A549 (cell line): ENCODE measurements around the gene TENM3. TPM values are rescaled to one million over a fixed set of nuclear protein-coding genes. Genes with fewer than 3 reads are reported as not detected.
A peak's percentile ranks its signal among the peaks of the same experiment; 100 is the strongest.

Experiments
- ATAC-seq, 2 experiments: fragments of 200-7000 bp in 1 of 2; fragments of >200 bp in 1 of 2; cut with Nextera tagmentation in 1 of 2; cut with Tn5 transposase in 1 of 2; 3 replicates each; pipeline versions ENCODE4 v1.8.0 to v1.9.1; 2018 to 2020; ENCODE audit warnings: mild to moderate bottlenecking in 1 of 2, moderate library complexity in 1 of 2
- CTCF ChIA-PET: fragments of 300-600 bp; sonication (Branson Sonifier 250); formaldehyde crosslinking; extraction: SDS; loops from one replicate; lab custom pipeline; 2021; ENCODE audit warnings: antibody characterized with exemption, inconsistent platforms; lab: Yijun Ruan, JAX
- POLR2A ChIA-PET: fragments of 350-600 bp; formaldehyde crosslinking; extraction: SDS; loops from one replicate; lab custom pipeline; 2021; ENCODE audit warnings: antibody characterized with exemption, inconsistent platforms; lab: Yijun Ruan, JAX
- DNase-seq, 2 experiments: peaks; one replicate each; pipeline versions ENCODE4 v3.0.0 to v3.0.0-alpha.2; 2011 to 2016; ENCODE audit warnings: low read depth in 1 of 2, low spot score in 1 of 2
- FAIRE-seq: peaks from 2 replicates; lab custom pipeline; 2011; peaks lifted over from hg19 to GRCh38; lab: Jason Lieb, UNC
- H3K27ac ChIP-seq, 2 experiments: fragments of >200 bp; sonication (Bioruptor Twin); formaldehyde crosslinking; 3 replicates each; pipeline ENCODE4 v1.5.1; 2016 to 2017
- H3K4me1 ChIP-seq: fragments of >200 bp; sonication (Bioruptor Twin); formaldehyde crosslinking; 3 replicates; pipeline ENCODE4 v1.6.1; 2016
- H3K4me2 ChIP-seq: fragments of >200 bp; sonication (Bioruptor Twin); formaldehyde crosslinking; 3 replicates; pipeline ENCODE4 v1.6.1; 2016
- H3K4me3 ChIP-seq: fragments of >200 bp; sonication (Bioruptor Twin); formaldehyde crosslinking; 3 replicates; pipeline ENCODE4 v1.5.1; 2016
- H3K9me3 ChIP-seq: fragments of >200 bp; sonication (Bioruptor Twin); formaldehyde crosslinking; 3 replicates; pipeline ENCODE4 v1.6.1; 2016
- BCL3 ChIP-seq: fragments of >200 bp; sonication (Bioruptor Twin); formaldehyde crosslinking; IDR thresholded peaks from 3 replicates; pipeline ENCODE4 v1.6.1; 2016
- CEBPB ChIP-seq, 2 experiments: fragments of >200 bp in 1 of 2; sonication (Bioruptor Twin) in 1 of 2; formaldehyde crosslinking in 1 of 2; IDR thresholded peaks; 2 replicates each; pipeline ENCODE4 v1.6.1; 2012 to 2016
- ESRRA ChIP-seq: fragments of 150-350 bp; IDR thresholded peaks from 2 replicates; pipeline ENCODE4 v1.6.1; 2014; ENCODE audit warnings: mild to moderate bottlenecking, low read length, borderline replicate concordance
- FOSB ChIP-seq: fragments of 250-450 bp; sonication (Bioruptor Pico); IDR thresholded peaks from 2 replicates; pipeline ENCODE4 v1.5.0; 2020; ENCODE audit warnings: mild to moderate bottlenecking, moderate library complexity
- FOSL2 ChIP-seq, 2 experiments: fragments of 450-650 bp in 1 of 2; fragments of >200 bp in 1 of 2; sonication (Bioruptor Twin) in 1 of 2; formaldehyde crosslinking; IDR thresholded peaks; 2 replicates each; pipeline versions ENCODE4 v1.5.0 to v1.6.1; 2016 to 2020; ENCODE audit warnings: mild to moderate bottlenecking in 1 of 2, moderate library complexity in 1 of 2
- GATA3 ChIP-seq: IDR thresholded peaks from 2 replicates; pipeline ENCODE4 v1.6.1; 2012; ENCODE audit warnings: borderline replicate concordance
- HOXB13 ChIP-seq: fragments of 250-450 bp; sonication (Bioruptor Pico); IDR thresholded peaks from 2 replicates; pipeline ENCODE4 v1.5.0; 2020; ENCODE audit warnings: low read depth, mild to moderate bottlenecking, moderate library complexity
- HOXB5 ChIP-seq: fragments of 250-450 bp; sonication (Bioruptor Pico); IDR thresholded peaks from 2 replicates; pipeline ENCODE4 v1.5.0; 2020; ENCODE audit warnings: mild to moderate bottlenecking, moderate library complexity
- KDM1A ChIP-seq: fragments of 200-600 bp; sonication (generic); IDR thresholded peaks from 2 replicates; pipeline ENCODE4 v1.6.1; 2016; ENCODE audit warnings: low read depth, mild to moderate bottlenecking
- MAFK ChIP-seq: fragments of 450-650 bp; IDR thresholded peaks from 2 replicates; pipeline ENCODE4 v1.6.1; 2014; ENCODE audit not compliant: partially characterized antibody
- MYC ChIP-seq: IDR thresholded peaks from 2 replicates; pipeline ENCODE4 v1.6.1; 2012; ENCODE audit warnings: mild to moderate bottlenecking, inconsistent platforms, low read length, improper control_type of control experiment, borderline replicate concordance
- NFE2L2 ChIP-seq: fragments of 150-350 bp; conservative IDR thresholded peaks from 2 replicates; pipeline ENCODE4 v1.6.1; 2014; ENCODE audit warnings: low read length
- NPAS2 ChIP-seq: fragments of 250-450 bp; sonication (Bioruptor Pico); IDR thresholded peaks from 2 replicates; pipeline ENCODE4 v1.8.0; 2022; ENCODE audit warnings: mild to moderate bottlenecking, moderate library complexity, borderline replicate concordance
- SREBF2 ChIP-seq: fragments of 450-650 bp; IDR thresholded peaks from 2 replicates; pipeline ENCODE4 v1.6.1; 2014; ENCODE audit warnings: mild to moderate bottlenecking, moderate library complexity
- TP53 ChIP-seq: fragments of 250-450 bp; sonication (Bioruptor Pico); IDR thresholded peaks from 2 replicates; pipeline ENCODE4 v1.5.0; 2021; ENCODE audit warnings: mild to moderate bottlenecking, moderate library complexity
- USF2 ChIP-seq: fragments of 450-650 bp; IDR thresholded peaks from 2 replicates; pipeline ENCODE4 v1.6.1; 2014; ENCODE audit warnings: antibody characterized with exemption
- ZC3H11A ChIP-seq: fragments of 450-650 bp; IDR thresholded peaks from 2 replicates; pipeline ENCODE4 v1.6.1; 2014; ENCODE audit warnings: antibody characterized with exemption, mild to moderate bottlenecking
- ZFP36 ChIP-seq: fragments of 450-650 bp; IDR thresholded peaks from 2 replicates; pipeline ENCODE4 v1.6.1; 2014; ENCODE audit warnings: borderline replicate concordance; ENCODE audit not compliant: partially characterized antibody
- ZSCAN20 ChIP-seq: fragments of 250-450 bp; sonication (Bioruptor Pico); IDR thresholded peaks from 2 replicates; pipeline ENCODE4 v1.8.0; 2022; ENCODE audit warnings: mild to moderate bottlenecking, moderate library complexity
- WGBS: methylation state at CpG from one replicate; pipeline ENCODE4 v1.1.6; 2017; ENCODE audit errors: missing lambda C conversion rate; 5-methylcytosine and 5-hydroxymethylcytosine counted together
- polyA plus RNA-seq, 4 experiments: library from polyadenylated mRNA; depleted of rRNA in 3 of 4; stranded (reverse); fragments of >200 nt; fragmentation: RNase III in 1 of 4; extraction: RNeasy Plus Mini Kit Qiagen cat#74134 plus additional on column Dnase treatment in 1 of 4; gene quantifications; 2 replicates in 3 of 4; 3 replicates in 1 of 4; pipeline ENCODE4 v1.2.3, GENCODE V29; 2011 to 2017

Gene TENM3
- polyA plus RNA-seq, 2 of the 4 experiments (the other 2 are of a cell fraction): 2.4 to 7.3 TPM

GRCh38 chr4:182246401-182247205, 3.4 kb downstream of the TENM3 start:
- DNase-seq (no peak), FAIRE-seq (no peak), ATAC-seq (no peak)
- Histone ChIP-seq H3K27ac (peak overlapping the region in 1 of 2 experiments; percentile 57; a peak in 2 of 6 replicates), H3K9me3 (no peaks in the 10 kb centered on the region), H3K4me1 (peaks cover 8% of the 10 kb centered on the region; the same call in 1 of the 3 replicates), H3K4me2 (no peak overlapping the region), H3K4me3 (no peak overlapping the region)
- TF ChIP-seq ZFP36 (no peak), FOSL2 (IDR thresholded peaks at IDR 0.05) (no peak), FOSL2 (CRISPR knock-in tag; IDR thresholded peaks at IDR 0.05) (no peak), ESRRA (no peak), FOSB (CRISPR knock-in tag) (no peak)
- 68% methylated on average over 27 of the region's 27 CpGs for WGBS
- ChIA-PET CTCF (no interaction called here), POLR2A (no interaction called here)

- CTCF ChIA-PET: no interaction called here
- 66% methylated on average over 3 of the region's 3 CpGs for WGBS
These were observed 5.1 kb downstream of the TENM3 start for GRCh38 chr4:182248295-182248694.

GRCh38 chr4:182250446-182250845, 7.2 kb downstream of the TENM3 start:
- H3K4me3 ChIP-seq: no peak overlapping the region
- ChIA-PET POLR2A (no interaction called here), CTCF (interaction anchor here (0.6 kb wide), 1 partner anchor 874 kb away, joined by 3 read pairs; no protein-coding TSS in a partner anchor)
- DNase-seq (no peak), FAIRE-seq (no peak), ATAC-seq (no peak)
- no peaks in the 10 kb centered on the region for H3K4me1 ChIP-seq
- H3K27ac ChIP-seq: no peak overlapping the region
- H3K4me2 ChIP-seq: no peak overlapping the region
- no peak for TF ChIP-seq GATA3
- no peak for TF ChIP-seq KDM1A
- TF ChIP-seq NPAS2 (CRISPR knock-in tag): no peak
- no peak for TF ChIP-seq USF2
- no peak for TF ChIP-seq ZSCAN20 (CRISPR knock-in tag)
- no peak for TF ChIP-seq NFE2L2
- TF ChIP-seq SREBF2: no peak
- no peak for TF ChIP-seq HOXB13 (CRISPR knock-in tag)
- TF ChIP-seq HOXB5: no peak
- TF ChIP-seq TP53 (CRISPR knock-in tag): no peak
- TF ChIP-seq MYC: no peak
- no peak for TF ChIP-seq BCL3
- H3K9me3 ChIP-seq: no peaks in the 10 kb centered on the region
- 63% methylated on average over 6 of the region's 6 CpGs for WGBS

More at GRCh38 chr4:182248295-182248694, 5.1 kb downstream of the TENM3 start:
- H3K27ac ChIP-seq: no peak overlapping the region
- ATAC-seq (no peak), DNase-seq (no peak), FAIRE-seq (no peak)
- H3K4me3 ChIP-seq: no peak overlapping the region
- TF ChIP-seq MYC (no peak), MAFK (peak; percentile 8), ZC3H11A (no peak), CEBPB (IDR thresholded peaks at IDR 0.05) (no peak)
- no peak overlapping the region for H3K4me2 ChIP-seq
- H3K9me3 ChIP-seq: no peaks in the 10 kb centered on the region
- H3K4me1 ChIP-seq: peaks cover 8% of the 10 kb centered on the region; the same call in 1 of the 3 replicates
- POLR2A ChIA-PET: no interaction called here
